Epithelial cell of esophagus (primary cell): ENCODE results near the gene FGL2.
"Not testable (repeated sequence)": the region's sequence is repeated elsewhere in the genome, so short reads cannot be mapped to it uniquely, and the experiment has no call there.

Experiments
- DNase-seq: peaks from one replicate; pipeline ENCODE4 v3.0.0; 2010; ENCODE audit warnings: low read depth
- H3K4me3 ChIP-seq: 2 replicates; pipeline ENCODE4 v1.5.1; 2011; ENCODE audit warnings: mild to moderate bottlenecking, low read length, control low read depth
- CTCF ChIP-seq: IDR thresholded peaks from 2 replicates; pipeline ENCODE4 v1.5.1; 2011; ENCODE audit warnings: low read depth, mild to moderate bottlenecking, low read length, control low read depth, inconsistent platforms; ENCODE audit not compliant: insufficient read depth; ENCODE audit errors: missing control alignments

FGL2 gene

GRCh38 chr7:77184990-77185389 lies 14.6 kb downstream of the FGL2 start:
- no peak overlapping the region for H3K4me3 ChIP-seq
- DNase-seq: no peak
- TF ChIP-seq CTCF: no peak

- no peak for TF ChIP-seq CTCF
- H3K4me3 ChIP-seq: no peak overlapping the region
- DNase-seq: no peak
Measured at GRCh38 chr7:77184463-77184862, 15.2 kb downstream of the FGL2 start.

- no peak for TF ChIP-seq CTCF
- DNase-seq: no peak
- no peak overlapping the region for H3K4me3 ChIP-seq
Measured at GRCh38 chr7:77182261-77182660, 17.4 kb downstream of the FGL2 start.

GRCh38 chr7:77181734-77182133 lies 17.9 kb downstream of the FGL2 start:
- DNase-seq: no peak
- no peak for TF ChIP-seq CTCF

GRCh38 chr7:77181015-77181595 lies 18.5 kb downstream of the FGL2 start:
- no peak for DNase-seq
- no peak for TF ChIP-seq CTCF
- H3K4me3 ChIP-seq: no peak overlapping the region

More at GRCh38 chr7:77181734-77182133, 17.9 kb downstream of the FGL2 start:
- H3K4me3 ChIP-seq: no peak overlapping the region

GRCh38 chr7:77178024-77178423 lies 21.6 kb downstream of the FGL2 start:
- not testable (repeated sequence) for H3K4me3 ChIP-seq, DNase-seq

- H3K4me3 ChIP-seq, DNase-seq: not testable (repeated sequence)
Measured at GRCh38 chr7:77177321-77177904, 22.2 kb downstream of the FGL2 start.

GRCh38 chr7:77175274-77175800 lies 24.3 kb downstream of the FGL2 start:
- not testable (repeated sequence) for H3K4me3 ChIP-seq, DNase-seq

- DNase-seq, H3K4me3 ChIP-seq: not testable (repeated sequence)
Measured at GRCh38 chr7:77174418-77174817, 25.2 kb downstream of the FGL2 start.

GRCh38 chr7:77172437-77173172 lies 27.0 kb downstream of the FGL2 start:
- H3K4me3 ChIP-seq, DNase-seq: not testable (repeated sequence)

GRCh38 chr7:77171073-77171472 lies 28.5 kb downstream of the FGL2 start:
- DNase-seq, H3K4me3 ChIP-seq: not testable (repeated sequence)
